Activated CD4-positive, alpha-beta T cell treated with anti-CD3 and anti-CD28 coated beads, Interleukin-2, amount 50 U/mL, for 24 hours (primary cell): Measurements from ENCODE around the gene NPAS2.

Experiments used
- DNase-seq, 2 donors: peaks; one replicate each; pipeline ENCODE4 v3.0.0-alpha.2; 2020; ENCODE audit warnings: low read depth in 1 of 2, low spot score in 1 of 2

NPAS2 gene

GRCh38 chr2:100852999-100853908 is 33.3 kb downstream of the NPAS2 start:
- no peak for DNase-seq

- DNase-seq: no peak
Observed at GRCh38 chr2:100853909-100854810, 34.2 kb downstream of the NPAS2 start.

GRCh38 chr2:100855084-100855483 is 35.1 kb downstream of the NPAS2 start:
- DNase-seq: no peak

GRCh38 chr2:100855606-100856005 is 35.7 kb downstream of the NPAS2 start:
- no peak for DNase-seq

GRCh38 chr2:100856732-100857131 is 36.8 kb downstream of the NPAS2 start:
- DNase-seq: no peak

- DNase-seq: no peak
Observed at GRCh38 chr2:100857341-100857740, 37.4 kb downstream of the NPAS2 start.

GRCh38 chr2:100857915-100858314 is 38.0 kb downstream of the NPAS2 start:
- no peak for DNase-seq

- no peak for DNase-seq
Observed at GRCh38 chr2:100859902-100860301, 40.0 kb downstream of the NPAS2 start.

- no peak for DNase-seq
Observed at GRCh38 chr2:100861340-100861739, 41.4 kb downstream of the NPAS2 start.

GRCh38 chr2:100862081-100862480 is 42.1 kb downstream of the NPAS2 start:
- DNase-seq: no peak

GRCh38 chr2:100865816-100866460 is 46.0 kb downstream of the NPAS2 start:
- no peak for DNase-seq

GRCh38 chr2:100868083-100868482 is 48.1 kb downstream of the NPAS2 start:
- DNase-seq: no peak

GRCh38 chr2:100869120-100869519 is 49.2 kb downstream of the NPAS2 start:
- no peak for DNase-seq

GRCh38 chr2:100870652-100871531 is 51.0 kb downstream of the NPAS2 start:
- no peak for DNase-seq

GRCh38 chr2:100875516-100876230 is 55.7 kb downstream of the NPAS2 start:
- DNase-seq: no peak

GRCh38 chr2:100876231-100876860 is 56.4 kb downstream of the NPAS2 start:
- peak in 1 of 2 donors; percentile 12 for DNase-seq

GRCh38 chr2:100877555-100877954 is 57.6 kb downstream of the NPAS2 start:
- no peak for DNase-seq

GRCh38 chr2:100878000-100878791 is 58.3 kb downstream of the NPAS2 start:
- DNase-seq: no peak

- no peak for DNase-seq
Observed at GRCh38 chr2:100879296-100879695, 59.4 kb downstream of the NPAS2 start.
